Measurements from ENCODE around the gene RFX4.
"Not testable (repeated sequence)": the region's sequence is repeated elsewhere in the genome, so short reads cannot be mapped to it uniquely, and the experiment has no call there.

Gene RFX4

DNA sequence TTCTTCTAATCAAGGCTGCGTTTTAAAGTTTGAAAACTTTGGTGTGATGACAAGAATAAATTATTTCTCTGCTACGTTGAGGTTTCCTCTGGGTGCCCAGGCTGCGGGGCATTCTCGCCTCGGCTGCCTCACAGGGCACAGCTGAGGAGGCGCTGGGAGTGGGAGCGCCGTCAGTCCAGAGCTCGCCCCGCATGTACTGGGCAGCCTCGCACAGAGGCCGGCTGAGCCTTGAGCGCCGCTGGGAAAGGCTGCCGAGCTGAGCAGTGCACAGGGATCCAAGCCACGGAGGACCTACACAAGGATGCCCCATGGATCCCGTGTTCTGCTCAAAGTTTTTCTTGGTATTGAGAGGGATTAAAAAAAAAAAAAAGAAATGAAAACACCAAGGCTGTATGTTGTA is 11.6 kb downstream of the RFX4 start:
- no peak for DNase-seq

DNA sequence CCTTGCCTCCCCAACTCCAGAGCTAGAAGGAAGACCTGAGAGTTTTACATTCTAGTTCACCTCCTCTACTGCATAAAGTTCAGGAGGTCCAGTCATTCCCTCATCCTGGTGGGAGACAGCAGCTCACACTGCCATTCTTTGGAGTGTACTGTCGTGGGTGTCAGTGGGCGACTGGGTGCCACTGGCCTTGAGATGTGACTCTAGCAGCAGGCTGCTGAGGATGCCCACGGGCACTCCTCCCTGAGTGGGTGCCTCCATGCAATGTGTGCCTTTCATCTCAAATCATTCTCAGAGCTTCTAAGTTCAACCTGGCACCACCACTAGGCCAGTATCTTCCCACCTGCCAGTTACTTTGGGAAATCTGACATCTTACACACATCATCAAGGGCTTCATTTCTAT is 12.5 kb downstream of the RFX4 start:
- DNase-seq: no peak

DNA sequence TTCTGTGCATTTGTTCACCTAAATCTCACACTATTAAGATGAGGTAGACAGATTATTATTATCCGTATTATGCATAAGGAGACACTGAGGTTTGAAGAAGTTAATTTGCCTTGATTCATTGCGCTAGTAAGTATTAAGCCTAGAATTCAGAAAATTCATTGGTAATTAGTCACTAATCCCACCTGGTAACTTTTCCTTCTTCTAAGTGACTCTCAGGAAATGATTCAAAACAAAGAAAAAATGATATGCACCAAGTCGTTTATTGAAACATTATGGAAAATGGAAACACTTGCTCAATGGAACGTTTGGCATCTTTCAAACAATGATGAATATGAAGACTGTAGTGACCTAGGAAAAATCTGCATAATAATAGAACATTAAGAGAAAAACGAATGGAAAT is 15.2 kb downstream of the RFX4 start:
- no peak for DNase-seq

DNA sequence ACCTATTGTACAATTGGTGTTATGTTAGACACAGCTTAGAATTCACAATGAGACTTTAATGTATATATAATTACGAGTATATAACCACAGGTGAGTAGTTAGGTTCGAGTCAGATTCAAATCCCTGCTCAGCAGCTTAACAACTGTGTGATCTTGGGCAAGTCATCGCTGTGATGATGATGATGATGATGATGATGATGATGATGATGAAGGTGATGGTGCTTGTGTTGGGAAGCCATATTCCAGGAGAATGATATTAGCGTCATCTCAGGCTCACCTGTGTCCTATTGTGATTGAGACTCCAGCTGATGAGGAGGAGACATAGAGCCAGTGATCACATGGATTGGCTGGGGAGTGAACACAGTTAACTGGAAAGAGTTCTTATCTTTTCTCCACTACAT is 16.5 kb downstream of the RFX4 start:
- DNase-seq: no peak

DNA sequence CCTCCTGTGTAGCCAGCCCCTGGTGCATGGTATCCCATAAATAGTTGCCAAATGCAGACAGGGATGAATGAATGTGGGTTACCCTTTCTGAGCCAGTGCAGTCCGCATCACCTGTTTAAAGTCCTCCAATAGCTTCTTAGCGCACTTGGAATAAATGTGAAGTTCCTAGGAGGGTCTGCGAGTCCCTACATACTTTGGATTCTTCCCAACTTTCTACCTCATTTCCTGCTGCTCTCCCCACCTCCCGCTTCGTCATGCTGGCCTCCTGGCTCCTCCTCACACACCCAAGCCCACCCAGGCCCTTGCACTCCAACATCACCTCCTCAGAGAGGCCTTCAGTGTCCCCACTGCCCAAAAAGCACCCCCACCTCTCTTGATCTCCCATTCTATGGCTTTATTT is 17.7 kb downstream of the RFX4 start:
- DNase-seq: no peak

DNA sequence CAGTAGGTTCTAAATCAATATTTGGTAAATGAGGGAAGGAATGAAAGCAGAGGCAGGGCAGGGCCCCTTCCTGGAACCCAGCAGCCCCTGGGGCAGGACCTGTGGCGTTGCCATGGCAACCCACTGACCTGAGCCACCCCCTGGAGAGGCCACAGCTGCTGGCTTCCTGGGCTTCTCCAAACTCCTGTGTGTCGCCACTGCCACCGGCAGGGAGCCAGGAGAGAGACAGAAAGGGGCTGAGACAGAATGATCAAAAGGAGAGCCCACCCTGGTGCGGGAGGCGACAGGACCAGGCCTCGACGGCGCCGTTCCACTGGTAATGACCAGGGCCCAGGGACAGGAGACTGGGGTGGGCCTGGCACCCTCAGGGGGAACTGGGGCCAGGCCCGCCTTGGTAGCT is 18.2 kb downstream of the RFX4 start:
- no peak for DNase-seq

DNA sequence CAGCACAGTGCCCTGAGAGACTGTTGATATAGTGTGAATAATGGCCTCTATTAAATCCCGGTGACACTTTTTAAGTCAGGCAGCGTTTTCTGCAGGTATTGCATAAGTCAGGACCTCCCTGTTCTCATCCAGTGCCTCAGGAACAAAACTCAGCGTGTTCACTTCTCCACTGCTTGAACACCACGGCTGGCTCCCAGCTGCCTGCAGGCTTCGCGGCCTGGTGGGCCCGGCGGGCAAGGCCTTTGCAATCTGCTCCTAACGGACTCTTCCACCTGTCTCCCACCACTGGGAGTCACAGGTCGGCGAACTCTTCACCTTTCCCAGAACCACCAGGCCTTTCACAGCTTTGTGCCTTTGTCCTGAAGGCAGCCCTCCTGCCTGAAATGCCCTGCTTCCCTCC is 18.7 kb downstream of the RFX4 start:
- no peak for DNase-seq

DNA sequence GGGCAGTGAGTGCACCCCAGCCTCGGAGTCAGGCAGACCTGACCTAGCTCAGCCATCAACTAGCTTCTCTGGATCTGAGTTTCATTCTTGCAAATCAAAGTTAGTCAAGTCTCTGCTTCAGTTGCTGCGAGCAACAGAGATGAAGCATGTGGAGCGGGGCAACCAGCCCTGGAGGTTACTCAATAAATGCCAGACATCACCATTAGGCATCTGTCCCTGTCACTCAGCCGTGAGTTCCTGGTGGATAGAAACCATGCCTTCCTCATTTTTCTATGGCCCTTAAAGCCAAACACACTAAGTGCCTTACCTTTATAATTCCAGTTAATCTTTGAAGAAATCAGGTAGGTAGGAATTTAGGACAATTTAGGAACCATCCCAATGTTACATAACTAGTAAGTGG is 19.3 kb downstream of the RFX4 start:
- no peak for DNase-seq

DNA sequence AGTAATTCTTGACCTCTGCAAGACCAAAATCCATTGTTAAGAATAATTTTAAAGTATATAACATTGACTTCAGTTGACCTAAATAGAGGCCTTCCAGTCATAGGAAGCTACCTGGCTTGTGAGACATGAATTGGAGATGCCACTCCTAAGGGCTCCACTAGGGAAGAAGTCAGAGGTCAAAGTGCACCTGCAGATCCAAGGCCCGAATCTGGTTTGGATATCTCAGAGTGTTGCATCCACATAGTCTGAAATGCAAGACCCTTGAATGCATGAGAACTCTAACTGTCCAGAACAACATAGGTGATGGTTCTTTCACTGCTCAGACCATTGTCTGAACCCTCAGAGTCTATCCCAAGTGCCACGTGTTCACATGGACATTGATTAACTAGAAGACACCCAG is 22.4 kb downstream of the RFX4 start:
- no peak for DNase-seq

DNA sequence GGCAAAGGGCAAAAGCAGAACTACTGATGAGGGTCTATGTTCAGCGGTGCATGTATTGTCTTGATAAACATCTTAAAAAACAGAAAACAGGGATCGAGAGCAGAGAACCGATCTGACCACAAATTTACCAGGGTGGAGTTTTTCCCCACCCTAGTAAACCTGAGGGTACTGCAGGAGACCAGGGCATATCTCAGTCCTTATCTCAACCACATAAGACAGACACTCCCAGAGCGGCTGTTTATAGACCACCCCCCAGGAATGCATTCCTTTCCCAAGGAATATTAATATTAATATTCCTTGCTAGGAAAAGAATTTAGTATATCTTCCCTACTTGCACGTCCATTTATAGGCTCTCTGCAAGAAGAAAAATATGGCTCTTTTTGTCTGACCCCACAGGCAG is 37.8 kb downstream of the RFX4 start:
- not testable (repeated sequence) for DNase-seq

DNA sequence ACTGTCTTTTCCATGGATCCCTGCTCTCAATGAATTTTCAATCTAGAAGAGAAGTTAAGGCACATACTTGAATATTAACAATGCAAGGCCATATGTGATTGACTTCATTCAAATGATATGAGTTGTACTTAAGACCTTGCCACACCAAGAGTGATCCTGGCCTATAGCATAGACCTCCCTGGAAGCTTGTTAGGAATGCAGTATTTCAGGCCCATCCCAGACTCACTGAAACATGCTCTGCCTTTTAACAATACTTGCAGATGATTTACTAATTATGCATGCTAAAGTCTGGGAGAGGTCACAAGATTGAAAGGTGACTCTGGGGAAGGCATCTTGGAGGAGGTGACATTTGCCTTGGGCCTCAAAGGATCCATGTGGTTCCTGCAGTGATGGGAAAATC is 43.2 kb downstream of the RFX4 start:
- DNase-seq: no peak

DNA sequence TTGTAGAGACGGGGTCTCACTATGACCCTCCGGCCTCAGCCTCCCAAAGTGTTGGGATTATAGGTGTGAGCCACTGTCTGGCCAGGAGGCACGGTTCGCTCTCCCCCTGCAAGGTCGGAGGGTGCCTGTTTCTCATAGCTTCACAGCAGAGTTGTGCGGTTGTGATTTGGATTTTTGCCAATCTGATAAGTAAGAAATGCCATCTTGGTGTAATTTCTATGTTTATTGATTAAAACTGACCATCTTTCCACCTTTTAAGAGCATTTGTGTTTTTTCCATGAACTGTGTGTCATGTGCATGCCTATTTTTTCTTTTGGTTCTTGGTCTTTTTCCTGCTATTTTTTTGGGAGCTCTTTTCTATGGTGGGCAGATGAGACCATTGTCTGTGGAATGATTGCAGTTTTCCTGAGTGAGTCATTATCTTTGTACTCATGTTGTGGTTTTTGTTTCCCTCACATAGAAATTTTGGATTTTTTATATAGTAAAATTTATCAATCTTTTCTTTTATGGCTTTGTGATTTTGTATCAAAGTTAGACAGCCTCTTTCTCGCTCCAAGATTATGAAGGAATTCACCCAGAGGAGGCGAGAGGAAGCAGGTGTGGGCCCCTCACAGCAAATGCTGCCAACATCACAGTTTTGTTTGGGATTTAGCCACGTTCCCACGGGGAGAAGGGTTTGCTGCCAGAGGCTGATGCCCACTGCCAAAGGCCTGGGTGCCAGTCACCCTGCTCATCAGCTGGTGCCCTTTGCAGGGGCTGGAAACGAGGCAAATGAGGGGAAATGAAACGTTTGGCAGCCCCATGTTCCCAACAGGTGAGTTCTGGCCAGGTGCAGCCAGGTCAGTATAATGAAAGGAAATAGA is 47.2 kb downstream of the RFX4 start:
- DNase-seq: no peak

DNA sequence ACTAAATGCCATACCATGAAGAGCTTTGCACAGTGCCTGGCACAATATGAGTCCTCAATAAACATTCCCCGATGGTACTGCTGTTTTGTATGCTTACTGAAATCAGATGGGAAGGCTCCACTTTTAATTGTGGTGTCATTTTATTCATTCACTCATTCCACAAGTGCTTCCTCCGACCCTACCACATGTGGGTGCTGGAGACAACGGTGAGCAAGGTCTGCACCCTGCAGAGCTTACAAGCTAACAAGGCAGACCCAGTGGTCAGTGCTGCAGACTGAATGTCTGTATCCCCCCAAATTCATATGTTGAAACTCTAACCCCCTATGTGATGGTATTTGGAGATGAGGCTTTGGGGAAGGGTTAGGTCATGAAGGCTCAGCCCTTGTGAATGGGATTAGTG is 48.3 kb downstream of the RFX4 start:
- no peak for DNase-seq

DNA sequence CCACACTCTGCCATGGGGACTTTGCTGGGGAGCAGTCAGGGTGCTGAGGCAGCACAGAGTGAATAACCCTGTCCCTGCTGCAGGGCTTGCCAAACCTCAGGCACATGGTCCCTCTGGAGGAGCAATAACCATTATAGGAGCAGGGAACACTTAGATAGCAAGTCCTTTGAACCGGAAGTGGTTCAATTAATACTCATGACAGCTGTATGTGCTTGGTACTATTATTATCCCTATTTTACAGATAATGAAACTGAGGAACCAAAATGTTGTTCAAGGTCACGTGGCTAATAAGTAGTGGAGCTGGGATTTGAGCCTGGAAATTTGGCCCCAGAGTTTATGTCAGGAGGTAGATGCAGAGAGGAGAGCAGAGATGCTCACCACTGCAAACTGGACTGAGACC is 49.0 kb downstream of the RFX4 start:
- no peak for DNase-seq

DNA sequence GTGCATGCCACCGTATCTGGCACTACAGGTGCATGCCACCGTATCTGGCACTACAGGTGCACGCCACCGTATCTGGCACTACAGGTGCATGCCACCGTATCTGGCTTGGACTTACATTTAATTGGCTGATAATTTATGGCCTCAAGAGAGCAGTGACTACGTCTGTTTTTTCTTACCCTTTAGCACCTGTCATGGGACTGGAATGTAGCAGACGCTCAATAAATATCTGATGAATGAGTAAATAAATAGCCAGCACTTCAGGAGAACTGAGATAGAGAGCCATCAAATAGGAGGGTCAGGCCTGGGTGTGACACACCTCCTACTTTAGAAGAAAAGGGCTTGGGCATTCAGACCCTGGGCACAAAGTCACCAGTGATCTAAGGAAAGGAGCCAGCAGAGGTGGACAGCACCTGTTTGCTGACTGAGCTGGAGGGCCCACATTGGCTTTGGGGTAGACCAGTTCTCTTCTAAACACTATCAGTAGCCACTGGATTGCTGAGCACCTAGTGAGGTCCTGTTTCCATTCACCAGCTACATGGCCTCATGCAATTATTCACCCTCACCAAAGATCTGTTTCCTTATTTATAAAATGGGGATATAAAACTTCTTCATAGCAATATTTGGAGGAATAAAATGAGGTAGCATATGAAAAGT is 50.1 kb downstream of the RFX4 start:
- DNase-seq: no peak

DNA sequence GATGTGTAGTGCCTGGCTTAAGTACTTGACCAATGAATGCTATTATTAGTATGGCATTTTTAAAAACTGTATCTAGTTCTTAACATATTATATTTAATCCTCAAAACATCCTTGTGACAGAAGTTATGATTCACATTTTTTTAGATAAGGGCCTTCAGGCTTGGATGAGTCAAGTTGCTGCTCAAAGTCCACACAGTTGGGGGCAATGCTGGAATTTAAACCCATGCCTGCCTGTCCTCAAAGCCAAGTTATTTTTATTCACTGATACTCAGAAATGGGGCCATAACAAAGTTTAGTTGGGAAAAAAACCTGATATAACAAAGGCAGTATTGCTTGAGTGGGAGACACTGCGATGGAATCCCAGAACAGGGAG is 50.6 kb downstream of the RFX4 start:
- DNase-seq: no peak

DNA sequence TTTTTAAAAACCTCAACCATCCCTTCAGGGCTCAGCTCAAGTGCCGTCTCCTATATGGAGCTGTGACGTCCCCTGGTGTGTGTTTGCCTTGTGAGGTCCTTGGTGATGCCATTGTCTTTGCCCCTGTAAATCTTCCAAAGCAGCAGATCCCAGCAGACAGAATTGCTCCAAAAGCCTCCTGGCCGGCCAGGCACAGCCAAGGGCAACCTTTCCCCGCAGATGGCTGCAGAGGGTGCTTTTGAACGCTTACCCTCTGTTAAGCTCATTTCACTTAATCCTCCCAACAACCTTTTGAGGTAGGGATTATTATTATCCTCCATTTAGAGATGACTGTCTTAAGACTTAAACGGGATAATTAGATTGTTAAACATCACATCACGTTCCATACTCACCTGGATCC is 51.4 kb downstream of the RFX4 start:
- no peak for DNase-seq

DNA sequence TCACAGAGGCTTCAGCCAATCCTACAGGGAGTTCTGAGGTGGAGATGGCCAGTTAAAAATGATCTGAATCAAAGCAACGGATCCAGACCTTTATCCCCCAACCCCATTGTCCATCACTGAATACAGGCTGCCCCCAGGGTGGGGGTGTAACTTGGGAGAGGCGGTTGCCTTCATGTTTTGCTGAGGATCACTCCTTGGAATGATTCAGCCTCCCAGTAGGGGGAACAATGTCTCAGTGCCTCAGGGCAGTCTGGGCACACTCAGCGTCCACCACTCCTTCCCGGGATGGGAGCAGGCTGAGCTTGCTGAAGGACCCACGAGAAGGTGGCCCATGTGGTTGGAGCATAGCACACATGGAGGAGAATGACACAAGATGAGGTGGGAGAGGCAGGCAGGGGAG is 60.2 kb downstream of the RFX4 start:
- DNase-seq: no peak

DNA sequence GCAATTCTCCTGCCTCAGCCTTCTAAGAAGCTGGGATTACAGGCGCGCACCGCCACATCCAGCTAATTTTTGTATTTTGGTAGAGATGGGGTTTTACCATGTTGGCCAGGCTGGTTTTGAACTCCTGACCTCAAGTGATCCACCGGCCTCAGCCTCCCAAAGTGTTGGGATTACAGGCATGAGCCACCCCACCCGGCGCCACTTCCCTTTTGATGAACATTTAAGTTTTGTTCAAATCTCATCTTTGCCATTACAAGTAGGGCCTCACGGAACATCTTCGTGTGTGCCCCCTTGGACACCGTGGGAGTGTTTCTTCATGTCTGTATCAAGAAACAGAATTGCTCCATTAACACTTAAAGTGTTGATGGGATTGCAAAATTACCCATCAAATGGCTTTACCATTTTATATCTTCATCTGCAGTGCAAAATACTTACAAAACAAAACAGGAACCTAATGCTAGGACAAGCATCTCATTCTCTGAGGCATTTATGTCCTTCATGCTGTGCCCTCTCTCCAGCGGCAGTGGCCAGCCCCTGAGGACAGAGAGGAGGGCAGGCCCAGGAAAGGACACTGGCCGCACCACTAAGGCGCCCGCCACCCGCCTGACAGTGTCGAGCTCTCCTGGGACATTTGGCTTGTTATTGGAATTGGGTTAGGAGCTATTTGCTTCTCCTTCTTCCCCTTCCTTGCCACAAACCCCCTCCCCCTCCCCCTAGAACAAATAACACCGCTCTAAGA is 61.7 kb downstream of the RFX4 start:
- no peak for DNase-seq

DNA sequence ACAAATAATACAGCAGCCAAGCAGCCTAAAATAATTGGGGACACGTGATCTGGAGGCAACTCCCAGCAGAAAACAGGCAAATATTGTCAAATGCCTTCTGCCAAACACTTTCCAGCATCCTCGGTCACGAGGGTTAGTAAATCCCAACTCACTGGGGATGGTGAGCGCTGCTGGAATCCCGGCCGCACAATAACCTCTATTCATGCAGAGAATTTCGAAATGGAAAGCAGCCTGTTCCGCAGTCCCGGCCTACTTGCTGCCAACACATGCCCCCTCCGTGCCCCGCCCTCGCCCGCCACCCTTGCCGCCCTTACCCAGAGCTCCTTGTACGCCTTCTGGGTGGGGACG is 62.2 kb downstream of the RFX4 start:
- no peak for DNase-seq

DNA sequence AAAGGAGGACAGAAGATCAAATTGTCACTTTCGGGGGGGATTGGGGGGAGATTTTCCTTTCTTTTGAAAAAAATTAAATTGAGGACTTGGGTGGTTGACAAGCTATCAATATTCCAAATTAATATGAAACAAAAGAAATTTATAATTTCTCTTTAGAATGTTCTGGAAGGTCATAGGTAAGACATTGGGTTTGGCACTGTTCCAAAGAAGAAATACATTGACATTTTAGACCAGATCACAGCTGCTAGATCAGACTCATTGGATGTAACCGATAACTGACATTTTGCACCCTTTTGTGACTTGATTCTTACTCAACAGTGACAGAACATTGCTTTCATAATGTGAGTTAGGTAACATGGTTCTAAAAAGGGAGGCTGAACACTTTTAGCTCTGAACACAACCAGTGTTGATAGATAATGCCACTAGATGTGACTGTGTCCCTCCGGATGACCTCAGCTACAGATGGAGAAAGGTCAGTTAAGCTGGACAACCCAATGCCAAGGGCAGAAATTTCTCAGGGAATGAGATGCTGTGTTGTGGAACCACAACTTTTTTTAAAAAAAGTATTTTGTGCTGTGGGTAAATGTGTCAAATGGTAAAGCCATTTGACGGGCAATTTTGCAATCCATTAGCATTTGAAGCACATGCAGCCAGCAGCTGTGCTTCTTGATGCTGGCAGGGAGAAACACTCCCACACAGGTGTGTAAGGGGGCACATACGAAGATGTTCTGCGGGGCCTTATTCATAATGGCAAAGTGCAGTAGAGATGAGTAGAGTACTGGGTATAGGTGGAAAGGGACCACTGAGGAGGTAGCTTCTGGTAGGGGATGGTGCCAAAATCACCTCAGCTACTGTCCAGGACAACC is 62.9 kb downstream of the RFX4 start:
- DNase-seq: no peak

DNA sequence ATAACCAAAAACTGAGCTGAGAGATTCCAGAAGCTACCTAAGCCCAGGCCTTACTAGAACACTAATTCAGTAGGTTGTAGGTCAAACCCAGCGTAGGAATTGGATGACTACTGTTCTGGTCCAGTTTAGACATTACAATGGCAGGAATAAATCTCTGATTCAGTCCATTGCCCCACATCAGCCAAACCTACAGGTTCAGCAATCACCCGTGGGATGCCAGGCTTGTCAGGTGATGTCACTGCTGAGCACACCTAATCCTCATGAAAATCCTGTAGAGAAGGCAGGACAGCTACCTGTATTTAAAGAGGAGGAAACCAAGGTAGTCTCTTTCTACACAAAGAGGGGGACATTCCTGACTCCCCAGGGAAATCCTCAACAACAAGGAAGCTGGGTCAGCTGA is 63.7 kb downstream of the RFX4 start:
- no peak for DNase-seq
